Ishikawa (cell line): ENCODE measurements around the gene TOX2.

Source experiments
- CEBPB ChIP-seq: IDR thresholded peaks from 2 replicates; pipeline ENCODE4 v1.6.1; 2012
- CREB1 ChIP-seq: IDR thresholded peaks from 2 replicates; pipeline ENCODE4 v1.6.1; 2012; ENCODE audit warnings: low read depth
- EGR1 ChIP-seq: IDR thresholded peaks from 2 replicates; pipeline ENCODE4 v1.6.1; 2012
- EP300 ChIP-seq: IDR thresholded peaks from 2 replicates; pipeline ENCODE4 v1.6.1; 2012; ENCODE audit warnings: borderline replicate concordance
- FOXM1 ChIP-seq: IDR thresholded peaks from 2 replicates; pipeline ENCODE4 v1.6.1; 2012; ENCODE audit warnings: low read depth, borderline replicate concordance
- NFIC ChIP-seq: IDR thresholded peaks from 2 replicates; pipeline ENCODE4 v1.6.1; 2012
- RAD21 ChIP-seq: IDR thresholded peaks from 2 replicates; pipeline ENCODE4 v1.6.1; 2012; ENCODE audit warnings: low read depth
- REST ChIP-seq: IDR thresholded peaks from 2 replicates; pipeline ENCODE4 v1.6.1; 2012; ENCODE audit warnings: low read depth, mild to moderate bottlenecking
- TAF1 ChIP-seq: IDR thresholded peaks from 2 replicates; pipeline ENCODE4 v1.6.1; 2012; ENCODE audit warnings: low read depth, mild to moderate bottlenecking
- TCF12 ChIP-seq: IDR thresholded peaks from 2 replicates; pipeline ENCODE4 v1.6.1; 2012; ENCODE audit warnings: low read depth
- TEAD4 ChIP-seq: IDR thresholded peaks from 2 replicates; pipeline ENCODE4 v1.6.1; 2012
- USF1 ChIP-seq: IDR thresholded peaks from 2 replicates; pipeline ENCODE4 v1.6.1; 2012
- YY1 ChIP-seq: IDR thresholded peaks from 2 replicates; pipeline ENCODE4 v1.6.1; 2012; ENCODE audit warnings: low read depth
- ZBTB7A ChIP-seq: IDR thresholded peaks from 2 replicates; pipeline ENCODE4 v1.6.1; 2012; ENCODE audit warnings: low read depth
- TF ChIP-seq, protein P1 (sequence below): IDR thresholded peaks from 2 replicates; pipeline ENCODE4 v1.6.1; 2012

TOX2 gene

GRCh38 chr20:44089987-44090674 is 175.5 kb downstream of the TOX2 start:
- TF ChIP-seq REST (no peak), USF1 (peak; percentile 96), CEBPB (peak; percentile 61; the same call in 1 of the 2 replicates)
- TF ChIP-seq, protein P1, sequence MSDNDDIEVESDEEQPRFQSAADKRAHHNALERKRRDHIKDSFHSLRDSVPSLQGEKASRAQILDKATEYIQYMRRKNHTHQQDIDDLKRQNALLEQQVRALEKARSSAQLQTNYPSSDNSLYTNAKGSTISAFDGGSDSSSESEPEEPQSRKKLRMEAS, result no peak

GRCh38 chr20:44091026-44091425 is 176.4 kb downstream of the TOX2 start:
- no peak for TF ChIP-seq REST
- TF ChIP-seq CREB1, result no peak
- TF ChIP-seq FOXM1, result no peak

DNA sequence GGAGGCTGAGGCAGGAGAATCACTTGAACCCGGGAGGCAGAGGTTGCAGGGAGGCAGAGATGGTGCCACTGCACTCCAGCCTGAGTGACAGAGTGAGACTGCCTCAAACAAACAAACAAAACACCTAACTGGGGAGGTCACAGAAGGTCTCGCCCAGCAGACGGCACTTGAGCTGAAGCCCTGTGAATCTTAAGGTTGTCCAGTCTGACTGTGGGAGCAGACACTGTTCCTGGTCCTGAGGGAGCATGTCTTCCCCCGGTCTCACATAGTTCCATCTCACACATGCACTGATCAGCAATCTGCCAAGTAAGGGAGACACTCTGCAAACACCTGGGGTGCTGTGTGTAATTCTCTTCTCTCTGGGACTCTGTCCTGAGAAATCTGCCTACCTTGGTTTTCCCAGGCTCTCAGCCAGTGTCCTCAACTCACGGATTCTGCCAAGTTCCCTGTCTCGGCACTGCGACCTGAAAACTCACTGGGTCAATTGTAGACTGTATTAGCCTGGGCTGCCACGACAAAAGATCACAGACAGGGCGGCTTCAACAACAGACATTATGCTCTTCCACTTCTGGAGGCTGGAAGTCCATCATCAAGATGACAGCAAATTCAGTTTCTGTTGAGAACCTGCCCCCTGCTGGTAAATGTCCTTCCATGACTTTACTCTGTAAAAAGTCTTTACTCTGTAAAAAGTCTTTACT is 178.0 kb downstream of the TOX2 start:
- TF ChIP-seq TCF12 (no peak), RAD21 (peak; percentile 53)

GRCh38 chr20:44093249-44093582 is 178.6 kb downstream of the TOX2 start:
- TF ChIP-seq REST (no peak), EGR1 (no peak), FOXM1 (no peak), ZBTB7A (no peak), TCF12 (no peak), CREB1 (no peak), USF1 (no peak), TAF1 (no peak), NFIC (no peak), TEAD4 (no peak), CEBPB (no peak), EP300 (no peak), RAD21 (no peak), YY1 (no peak)
- TF ChIP-seq, protein P1, result no peak

DNA sequence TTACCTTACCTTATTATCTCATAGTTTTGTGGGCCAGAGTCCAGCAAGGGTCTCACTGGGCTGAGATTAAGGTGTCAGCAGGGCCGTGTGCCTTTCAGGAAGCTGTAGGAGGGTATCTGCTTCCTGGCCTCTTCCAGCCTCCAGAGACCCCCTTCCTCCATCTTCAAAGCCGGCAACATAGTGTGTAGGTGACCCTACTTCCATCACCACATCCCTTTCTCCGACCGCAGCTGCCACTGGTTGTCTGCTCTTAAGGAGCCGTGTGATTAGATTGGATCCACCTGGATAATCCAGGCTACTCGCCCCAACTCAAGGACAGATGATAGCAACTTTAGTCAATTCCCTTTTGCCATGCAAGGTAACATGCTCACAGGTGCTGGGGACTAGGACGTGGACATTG is 181.2 kb downstream of the TOX2 start:
- TF ChIP-seq REST (no peak), TEAD4 (no peak), TCF12 (no peak), EP300 (no peak), ZBTB7A (no peak), RAD21 (no peak), FOXM1 (no peak), USF1 (no peak), CREB1 (no peak), YY1 (no peak), NFIC (no peak), CEBPB (no peak), EGR1 (no peak), TAF1 (no peak)
- TF ChIP-seq, protein P1, result no peak
